ENCODE results near the gene GPR146.
A peak's percentile ranks its signal among the peaks of the same experiment; 100 is the strongest.

The GPR146 gene, protein sequence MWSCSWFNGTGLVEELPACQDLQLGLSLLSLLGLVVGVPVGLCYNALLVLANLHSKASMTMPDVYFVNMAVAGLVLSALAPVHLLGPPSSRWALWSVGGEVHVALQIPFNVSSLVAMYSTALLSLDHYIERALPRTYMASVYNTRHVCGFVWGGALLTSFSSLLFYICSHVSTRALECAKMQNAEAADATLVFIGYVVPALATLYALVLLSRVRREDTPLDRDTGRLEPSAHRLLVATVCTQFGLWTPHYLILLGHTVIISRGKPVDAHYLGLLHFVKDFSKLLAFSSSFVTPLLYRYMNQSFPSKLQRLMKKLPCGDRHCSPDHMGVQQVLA

DNA sequence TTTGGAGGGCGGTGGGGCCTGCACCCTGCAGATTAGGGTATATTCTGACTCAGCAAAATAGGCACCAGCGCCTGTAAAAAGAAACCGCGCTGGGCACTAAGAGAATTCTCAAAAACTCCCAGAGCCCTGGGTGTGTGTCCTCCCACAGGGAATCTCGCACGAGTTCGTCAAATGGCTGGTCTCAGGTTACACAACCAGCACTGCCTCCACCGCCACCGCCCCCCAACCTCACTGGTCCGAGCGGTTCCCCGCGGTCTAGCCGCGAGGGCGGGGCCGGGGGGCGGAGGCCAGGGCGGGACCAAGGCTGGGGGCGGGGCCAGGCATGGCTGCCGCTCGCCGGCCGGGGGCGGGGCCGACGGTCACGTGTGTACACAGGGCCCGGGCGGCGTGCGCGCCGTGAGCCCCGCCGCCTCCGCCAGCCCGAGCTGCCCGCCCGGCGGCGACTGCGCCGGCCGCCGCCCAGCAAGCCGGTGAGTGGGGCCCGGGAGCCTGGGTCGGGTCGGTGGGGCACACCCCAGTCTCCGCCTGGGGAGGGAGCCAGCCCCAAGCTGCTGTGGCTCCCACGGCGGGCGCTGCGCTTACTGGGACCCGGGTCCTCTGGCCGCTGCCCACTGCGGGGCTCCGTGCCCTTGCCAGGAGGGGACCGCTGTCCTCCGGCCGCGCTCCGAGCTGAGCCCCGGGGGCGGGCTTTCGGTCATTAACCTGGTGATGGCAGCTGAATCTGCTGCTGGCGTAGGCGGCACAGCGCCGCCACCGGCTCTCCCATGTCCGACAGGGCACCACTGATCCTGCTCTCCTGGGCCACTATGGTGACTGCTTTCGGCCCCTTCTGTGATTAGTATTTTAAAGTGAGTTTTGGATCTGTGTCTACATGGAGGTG lies at the start of gene GPR146:
Gene GPR146, plus strand, starts transcription at position 358 of the 880 bp plus-strand sequence. CDS start 12,970 bp downstream, outside the sequence.
- DNase-seq (ENCODE audit: extremely low read depth, low read depth) = peak; percentile 94
- TF ChIP-seq, protein P1, sequence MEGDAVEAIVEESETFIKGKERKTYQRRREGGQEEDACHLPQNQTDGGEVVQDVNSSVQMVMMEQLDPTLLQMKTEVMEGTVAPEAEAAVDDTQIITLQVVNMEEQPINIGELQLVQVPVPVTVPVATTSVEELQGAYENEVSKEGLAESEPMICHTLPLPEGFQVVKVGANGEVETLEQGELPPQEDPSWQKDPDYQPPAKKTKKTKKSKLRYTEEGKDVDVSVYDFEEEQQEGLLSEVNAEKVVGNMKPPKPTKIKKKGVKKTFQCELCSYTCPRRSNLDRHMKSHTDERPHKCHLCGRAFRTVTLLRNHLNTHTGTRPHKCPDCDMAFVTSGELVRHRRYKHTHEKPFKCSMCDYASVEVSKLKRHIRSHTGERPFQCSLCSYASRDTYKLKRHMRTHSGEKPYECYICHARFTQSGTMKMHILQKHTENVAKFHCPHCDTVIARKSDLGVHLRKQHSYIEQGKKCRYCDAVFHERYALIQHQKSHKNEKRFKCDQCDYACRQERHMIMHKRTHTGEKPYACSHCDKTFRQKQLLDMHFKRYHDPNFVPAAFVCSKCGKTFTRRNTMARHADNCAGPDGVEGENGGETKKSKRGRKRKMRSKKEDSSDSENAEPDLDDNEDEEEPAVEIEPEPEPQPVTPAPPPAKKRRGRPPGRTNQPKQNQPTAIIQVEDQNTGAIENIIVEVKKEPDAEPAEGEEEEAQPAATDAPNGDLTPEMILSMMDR (IDR thresholded peaks at IDR 0.05; ENCODE audit: low read depth, low read length, missing control alignments) = peak; percentile 58
- H3K4me3 ChIP-seq (replicated peaks; ENCODE audit: low read depth, low read length) = peak within 1 kb of the TSS; percentile 52

DNA sequence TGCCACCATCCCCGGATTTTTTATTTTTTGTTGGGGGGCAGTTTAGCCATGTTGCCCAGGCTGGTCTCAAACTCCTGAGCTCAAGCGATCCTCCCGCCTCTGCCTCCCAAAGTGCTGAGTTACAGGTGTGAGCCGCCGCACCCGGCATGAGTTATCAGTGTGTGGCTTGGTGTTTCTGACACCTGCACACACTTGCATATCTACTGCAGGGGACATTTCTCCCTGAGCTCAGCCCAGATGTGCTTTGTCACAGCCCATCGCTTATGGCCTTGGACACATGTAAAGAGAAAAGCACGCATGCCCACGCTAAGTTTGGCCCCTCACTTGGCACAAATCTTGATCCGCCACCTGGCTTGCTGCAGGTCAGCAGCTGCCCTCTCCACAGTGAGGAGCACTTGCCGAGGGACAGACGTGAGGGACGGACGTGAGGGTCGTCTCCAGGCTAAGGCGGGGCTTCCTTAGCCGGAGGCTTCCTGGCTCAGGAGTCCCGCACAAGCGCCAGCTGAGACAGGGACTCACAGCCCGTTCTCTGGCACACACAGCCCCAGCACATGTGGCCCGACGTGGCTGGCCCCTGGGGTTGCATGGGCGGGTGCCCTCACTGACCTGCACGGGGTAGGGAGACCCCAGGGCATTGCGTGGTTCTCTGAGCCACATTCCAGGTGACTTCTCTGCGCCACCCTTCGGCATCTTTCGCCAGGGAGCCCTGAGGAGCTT lies 49.6 kb upstream of the GPR146 start:
- TF ChIP-seq, protein P1 (IDR thresholded peaks at IDR 0.05; ENCODE audit: low read depth, low read length, missing control alignments) = no peak
- no peak for DNase-seq (ENCODE audit: extremely low read depth, low read depth)
- H3K4me3 ChIP-seq (replicated peaks; ENCODE audit: low read depth, low read length) = no peak overlapping the region

DNA sequence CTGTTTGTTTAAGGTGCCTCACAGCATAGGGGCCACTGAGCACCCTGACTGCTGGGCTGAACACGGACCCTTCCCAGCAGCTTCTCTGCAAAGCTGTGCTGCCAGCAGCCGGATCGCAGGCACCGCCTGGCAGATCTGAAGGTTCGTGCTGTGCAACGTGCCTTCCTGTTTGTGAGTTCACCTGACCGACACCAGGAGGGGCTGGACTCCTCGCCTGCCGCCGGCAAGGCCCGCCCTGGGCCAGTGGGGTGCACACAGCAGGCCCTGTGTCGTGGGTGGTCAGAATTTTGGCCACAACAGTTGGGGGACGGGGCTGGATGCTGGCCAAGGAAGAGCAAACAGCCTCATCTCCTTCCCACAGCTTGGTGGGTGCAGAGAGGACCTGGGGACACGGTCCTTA lies 48.8 kb upstream of the GPR146 start:
- TF ChIP-seq, protein P1 (IDR thresholded peaks at IDR 0.05; ENCODE audit: low read depth, low read length, missing control alignments) = no peak
- H3K4me3 ChIP-seq (replicated peaks; ENCODE audit: low read depth, low read length) = no peak overlapping the region
- no peak for DNase-seq (ENCODE audit: extremely low read depth, low read depth)

DNA sequence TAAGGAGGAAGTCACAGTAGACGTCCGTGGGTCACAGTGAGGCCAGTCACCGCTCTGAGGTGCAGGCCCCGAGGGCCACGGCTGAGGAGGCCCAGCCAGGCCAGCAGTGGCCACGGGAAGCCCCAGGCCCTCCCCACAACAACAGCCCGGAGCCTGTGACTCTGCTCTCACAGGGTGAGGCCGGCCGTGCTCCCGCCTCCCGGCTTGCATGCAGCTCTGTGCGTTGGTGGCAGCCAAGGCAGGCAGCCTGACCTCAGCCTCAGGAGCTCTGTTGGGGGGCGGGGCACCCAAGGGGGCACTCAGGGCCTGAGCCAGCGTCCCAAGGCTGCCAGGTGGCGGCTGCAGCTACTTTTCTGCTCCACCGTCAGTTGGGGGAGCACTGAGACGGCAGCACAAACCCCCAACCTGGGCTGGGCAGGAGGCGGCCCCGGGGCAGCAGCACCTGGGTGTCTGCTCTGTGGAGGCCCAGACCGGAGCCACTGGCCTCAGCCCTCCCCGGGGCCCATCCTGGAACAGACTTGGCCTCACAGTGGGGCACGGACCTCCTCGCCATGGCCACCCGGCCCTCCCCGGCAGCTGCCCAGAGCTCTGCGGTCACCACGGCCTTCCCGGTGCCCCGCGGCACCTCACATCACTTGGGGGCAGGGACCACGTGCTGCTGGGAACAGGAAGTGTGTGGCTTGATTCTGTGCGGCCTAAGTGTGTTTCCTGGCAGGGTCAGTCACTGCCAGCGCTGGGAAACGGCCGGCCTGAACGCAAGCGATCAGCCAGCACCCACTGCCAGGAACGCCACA lies 48.1 kb upstream of the GPR146 start:
- TF ChIP-seq, protein P1 (IDR thresholded peaks at IDR 0.05; ENCODE audit: low read depth, low read length, missing control alignments) = no peak
- H3K4me3 ChIP-seq (replicated peaks; ENCODE audit: low read depth, low read length) = no peak overlapping the region
- no peak for DNase-seq (ENCODE audit: extremely low read depth, low read depth)

DNA sequence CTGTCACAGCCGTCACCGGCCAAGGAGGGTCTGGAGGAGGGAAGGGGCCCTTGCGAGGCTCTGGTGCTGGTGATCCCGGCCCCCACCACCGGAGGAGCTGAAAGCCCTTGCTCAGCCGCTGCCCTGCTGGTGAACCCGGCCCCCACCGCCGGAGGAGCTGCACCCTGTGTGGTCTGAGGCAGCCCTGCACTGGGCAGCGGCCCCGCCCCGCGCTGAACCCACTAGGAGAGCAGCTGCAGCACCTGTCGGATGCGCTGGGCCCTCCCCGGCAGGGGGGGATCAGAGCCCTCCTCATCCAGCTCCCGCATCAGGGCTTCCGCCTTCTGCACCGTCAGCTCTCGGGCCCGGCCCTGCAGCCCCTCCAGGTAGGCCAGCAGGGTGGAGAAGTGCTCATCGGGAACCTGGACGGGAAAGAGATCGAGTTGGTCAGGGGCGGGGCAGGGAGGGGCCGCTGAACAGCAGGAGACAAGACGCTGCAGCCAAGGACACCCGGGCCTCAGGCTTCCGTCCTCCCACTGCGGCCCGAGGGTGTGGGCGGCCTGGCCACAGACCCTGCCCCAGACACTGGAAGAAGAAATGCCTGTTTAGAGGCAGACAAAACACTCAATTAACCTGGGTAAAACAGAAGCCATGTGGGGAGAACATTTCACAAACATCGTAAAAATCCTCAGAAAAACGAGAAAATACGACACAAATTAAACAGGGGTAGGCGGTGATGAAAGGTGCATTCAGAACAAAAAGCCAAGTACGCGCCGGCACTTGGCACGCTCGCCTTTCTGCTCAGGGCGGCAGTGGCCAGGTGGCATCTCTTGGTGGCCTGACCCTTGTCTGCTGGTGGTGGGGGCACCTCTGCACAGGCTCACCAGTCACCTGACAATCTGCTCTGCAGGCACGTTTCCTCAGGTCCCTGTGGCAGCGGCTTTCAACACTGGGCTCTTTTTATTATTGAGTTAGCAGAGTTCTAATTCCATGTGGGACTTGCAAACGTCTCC lies 46.6 kb upstream of the GPR146 start:
- DNase-seq (ENCODE audit: extremely low read depth, low read depth) = no peak
- H3K4me3 ChIP-seq (replicated peaks; ENCODE audit: low read depth, low read length) = no peak overlapping the region
- TF ChIP-seq, protein P1 (IDR thresholded peaks at IDR 0.05; ENCODE audit: low read depth, low read length, missing control alignments) = no peak
